A549 (cell line): ENCODE data around the gene KRT84.

Experiments
- CTCF ChIP-seq: fragments of >200 bp; sonication (Bioruptor Twin); formaldehyde crosslinking; IDR thresholded peaks from 3 replicates; pipeline ENCODE4 v1.5.1; 2016
- EHF ChIP-seq: fragments of 250-450 bp; sonication (Bioruptor Pico); IDR thresholded peaks from 2 replicates; pipeline ENCODE4 v1.5.0; 2020; ENCODE audit warnings: mild to moderate bottlenecking
- FOSL2 ChIP-seq, 2 experiments: fragments of 450-650 bp in 1 of 2; fragments of >200 bp in 1 of 2; sonication (Bioruptor Twin) in 1 of 2; formaldehyde crosslinking; IDR thresholded peaks; 2 replicates each; pipeline versions ENCODE4 v1.5.0 to v1.6.1; 2016 to 2020; ENCODE audit warnings: mild to moderate bottlenecking in 1 of 2, moderate library complexity in 1 of 2
- KDM1A ChIP-seq: fragments of 200-600 bp; sonication (generic); IDR thresholded peaks from 2 replicates; pipeline ENCODE4 v1.6.1; 2016; ENCODE audit warnings: low read depth, mild to moderate bottlenecking
- MYC ChIP-seq: IDR thresholded peaks from 2 replicates; pipeline ENCODE4 v1.6.1; 2012; ENCODE audit warnings: mild to moderate bottlenecking, inconsistent platforms, low read length, improper control_type of control experiment, borderline replicate concordance
- POLR2A ChIP-seq: IDR thresholded peaks from 2 replicates; pipeline ENCODE4 v1.6.1; 2012; ENCODE audit warnings: mild to moderate bottlenecking, low read length
- POLR2AphosphoS2 ChIP-seq: conservative IDR thresholded peaks from 2 replicates; pipeline ENCODE4 v1.6.1; 2012; ENCODE audit warnings: low read length, improper control_type of control experiment, inconsistent platforms
- RAD21 ChIP-seq, 2 experiments: fragments of >200 bp in 1 of 2; sonication (Bioruptor Twin) in 1 of 2; formaldehyde crosslinking in 1 of 2; IDR thresholded peaks in 1 of 2; conservative IDR thresholded peaks in 1 of 2; 2 replicates in 1 of 2; 3 replicates in 1 of 2; pipeline ENCODE4 v1.6.1; 2012 to 2018; ENCODE audit warnings: inconsistent platforms in 1 of 2
- RARB ChIP-seq: fragments of 250-450 bp; sonication (Bioruptor Pico); IDR thresholded peaks from 2 replicates; pipeline ENCODE4 v1.8.0; 2021; ENCODE audit warnings: mild to moderate bottlenecking, moderate library complexity
- RCOR1 ChIP-seq: fragments of 150-350 bp; IDR thresholded peaks from 2 replicates; pipeline ENCODE4 v1.6.1; 2014; ENCODE audit warnings: antibody characterized with exemption, low read length, low read depth
- RFX5 ChIP-seq: fragments of 450-650 bp; IDR thresholded peaks from 2 replicates; pipeline ENCODE4 v1.7.1; 2014; ENCODE audit warnings: antibody characterized with exemption, mild to moderate bottlenecking, moderate library complexity
- SMC3 ChIP-seq: fragments of >200 bp; sonication (Bioruptor Twin); formaldehyde crosslinking; IDR thresholded peaks from 3 replicates; pipeline ENCODE4 v1.6.1; 2018; ENCODE audit warnings: inconsistent platforms
- USF2 ChIP-seq: fragments of 450-650 bp; IDR thresholded peaks from 2 replicates; pipeline ENCODE4 v1.6.1; 2014; ENCODE audit warnings: antibody characterized with exemption

GRCh38 chr12:52364061-52364460 is 21.4 kb downstream of the KRT84 start:
- TF ChIP-seq RFX5 (no peak), RARB (CRISPR knock-in tag) (no peak), FOSL2 (IDR thresholded peaks at IDR 0.05) (no peak), FOSL2 (CRISPR knock-in tag; IDR thresholded peaks at IDR 0.05) (no peak), KDM1A (no peak), CTCF (no peak), POLR2AphosphoS2 (no peak), RAD21 (conservative IDR thresholded peaks at IDR 0.05 in 1 of 2, IDR thresholded peaks at IDR 0.05 in 1 of 2) (no peak), POLR2A (no peak), RCOR1 (no peak), SMC3 (no peak), EHF (no peak), USF2 (no peak), MYC (no peak)
